GM21825 (cell line): ENCODE measurements around the gene APBA1.

ENCODE experiments used
- ATAC-seq: cut with Tn5 transposase; IDR thresholded peaks from one replicate; pipeline ENCODE4 v1.9.1; 2021; ENCODE audit warnings: mild to moderate bottlenecking, moderate library complexity; ENCODE audit not compliant: unreplicated experiment

The APBA1 gene

DNA sequence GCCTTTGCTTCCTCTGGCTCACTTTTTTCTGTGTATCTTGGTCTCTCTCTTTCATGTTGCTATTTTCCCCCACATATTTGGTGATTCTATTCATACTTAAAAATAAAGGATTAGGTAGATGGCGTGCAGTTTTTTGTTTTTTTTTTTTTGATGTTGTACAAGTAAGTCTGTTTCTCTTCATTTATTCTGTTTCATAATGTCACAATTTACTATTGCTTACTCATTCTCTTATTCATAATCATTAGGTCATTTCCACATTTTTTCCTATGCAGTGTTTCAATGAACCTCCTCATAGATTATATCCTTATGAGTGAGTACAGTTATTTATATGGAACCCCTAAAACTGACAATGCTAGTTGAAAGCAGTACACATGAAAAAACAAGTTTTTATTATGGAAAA, 136.3 kb downstream of the APBA1 start:
- no peak for ATAC-seq

DNA sequence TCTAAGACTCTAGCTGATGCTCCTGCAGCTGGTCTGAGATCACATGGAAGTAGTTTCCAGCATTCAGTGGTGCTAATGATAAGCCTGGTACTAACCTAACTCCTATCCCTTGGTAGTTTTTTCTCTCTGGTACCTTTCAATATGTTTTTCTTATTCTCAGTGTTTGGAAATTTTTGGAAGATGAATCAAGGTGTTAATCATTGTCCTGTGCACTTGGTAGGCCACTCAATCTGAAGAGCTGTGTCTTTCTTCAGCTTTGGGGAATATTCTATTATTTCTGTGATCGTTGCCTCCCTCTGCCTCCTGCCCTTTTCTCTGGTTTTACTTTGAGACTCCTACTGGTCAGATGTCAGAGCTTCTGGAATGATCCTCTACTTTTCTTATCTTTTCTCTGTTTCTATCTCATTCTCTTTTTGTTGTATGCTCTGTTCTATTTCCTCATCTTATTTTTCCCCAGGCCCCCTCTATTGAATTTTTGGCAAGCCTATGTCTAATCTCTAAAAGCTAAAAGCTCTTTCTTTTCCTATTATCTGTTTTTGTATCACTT, 136.8 kb downstream of the APBA1 start:
- no peak for ATAC-seq

DNA sequence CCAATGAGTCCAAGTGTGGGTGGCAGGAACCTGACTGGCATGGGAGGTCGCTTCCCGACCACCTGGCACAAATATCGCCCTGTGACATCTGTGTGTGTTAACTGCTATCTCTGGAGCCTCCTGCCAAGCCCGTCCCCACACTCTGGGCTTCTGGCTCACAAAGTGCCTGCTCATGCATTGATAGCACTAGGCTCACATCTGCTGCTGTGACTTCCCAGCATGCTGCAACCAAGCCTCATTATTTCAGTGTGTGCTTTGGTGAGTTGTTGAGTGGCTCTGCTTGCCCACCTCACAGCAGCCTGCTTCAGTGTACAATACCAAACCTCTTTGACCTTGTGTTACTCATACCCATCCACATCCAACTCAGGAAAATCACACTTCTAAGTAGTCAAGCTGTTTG, 139.8 kb downstream of the APBA1 start:
- ATAC-seq = no peak

DNA sequence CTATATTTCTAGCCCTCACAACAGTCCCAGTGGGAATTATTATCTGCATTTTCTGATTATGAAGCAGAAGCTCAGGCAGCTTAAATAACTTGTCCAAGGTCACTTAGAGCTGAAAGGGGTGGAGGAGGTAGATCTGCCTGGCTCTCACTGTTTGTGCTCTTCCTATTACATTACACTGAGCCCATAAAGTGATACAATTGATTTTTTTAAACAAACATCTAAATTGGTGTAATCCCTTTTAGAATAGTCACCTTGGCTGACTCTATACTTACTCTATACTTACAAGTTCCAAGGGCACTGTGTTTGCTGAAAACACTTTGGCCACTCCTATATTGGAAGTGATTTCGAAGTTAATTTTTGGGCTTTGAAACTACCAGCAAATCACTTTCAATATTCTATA, 144.7 kb downstream of the APBA1 start:
- no peak for ATAC-seq

DNA sequence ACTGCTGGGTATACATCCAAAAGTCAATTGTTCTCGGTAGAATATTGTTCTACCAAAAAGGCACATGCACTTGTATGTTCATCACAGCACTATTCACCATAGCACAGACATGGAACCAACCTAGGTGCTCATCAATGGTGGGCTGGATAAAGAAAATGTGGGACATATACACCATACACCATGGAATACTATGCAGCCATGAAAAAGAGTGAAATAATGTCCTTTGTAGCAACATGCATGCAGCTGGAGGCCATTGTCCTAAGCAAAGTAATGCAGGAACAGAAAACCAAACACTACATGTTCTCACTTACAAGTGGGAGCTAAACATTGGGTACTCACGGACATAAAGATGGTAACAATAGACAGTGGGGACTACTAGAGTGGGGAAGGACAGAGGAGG, 145.5 kb downstream of the APBA1 start:
- ATAC-seq = no peak

DNA sequence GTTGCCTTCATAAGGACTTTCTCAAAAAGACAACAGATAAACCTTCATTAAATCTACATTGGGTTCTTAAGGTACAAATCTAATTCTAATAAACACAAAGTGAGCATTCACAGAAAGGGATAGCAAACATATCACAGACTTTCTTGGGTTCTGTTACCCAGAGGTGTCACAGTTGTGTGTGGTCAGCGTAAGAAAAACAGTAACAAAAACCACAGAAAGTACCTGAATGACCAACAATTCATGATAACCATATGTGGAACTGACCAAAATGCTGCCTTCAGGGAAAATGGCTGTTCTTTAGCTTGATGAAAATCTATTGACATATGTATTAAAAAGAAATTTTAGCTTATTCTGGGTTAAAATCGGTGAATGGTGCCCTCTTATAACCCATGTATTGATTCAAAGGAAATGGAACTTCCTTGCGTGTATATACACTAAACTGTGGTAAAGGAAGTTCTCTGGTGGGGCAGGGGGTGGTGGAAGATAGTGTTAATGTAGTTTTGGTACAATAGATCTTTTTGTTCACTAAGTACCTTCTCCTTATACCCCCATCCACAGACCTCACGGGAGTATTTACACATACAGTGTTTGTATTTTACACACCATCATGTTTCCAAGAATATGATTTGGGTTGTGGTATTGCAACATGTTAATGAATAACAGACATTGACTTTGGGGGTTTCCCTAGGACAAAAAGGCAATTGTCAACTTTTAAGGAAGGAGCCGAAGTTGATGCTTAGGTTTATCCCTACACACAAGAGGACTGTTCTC, 152.5 kb downstream of the APBA1 start:
- ATAC-seq = no peak

DNA sequence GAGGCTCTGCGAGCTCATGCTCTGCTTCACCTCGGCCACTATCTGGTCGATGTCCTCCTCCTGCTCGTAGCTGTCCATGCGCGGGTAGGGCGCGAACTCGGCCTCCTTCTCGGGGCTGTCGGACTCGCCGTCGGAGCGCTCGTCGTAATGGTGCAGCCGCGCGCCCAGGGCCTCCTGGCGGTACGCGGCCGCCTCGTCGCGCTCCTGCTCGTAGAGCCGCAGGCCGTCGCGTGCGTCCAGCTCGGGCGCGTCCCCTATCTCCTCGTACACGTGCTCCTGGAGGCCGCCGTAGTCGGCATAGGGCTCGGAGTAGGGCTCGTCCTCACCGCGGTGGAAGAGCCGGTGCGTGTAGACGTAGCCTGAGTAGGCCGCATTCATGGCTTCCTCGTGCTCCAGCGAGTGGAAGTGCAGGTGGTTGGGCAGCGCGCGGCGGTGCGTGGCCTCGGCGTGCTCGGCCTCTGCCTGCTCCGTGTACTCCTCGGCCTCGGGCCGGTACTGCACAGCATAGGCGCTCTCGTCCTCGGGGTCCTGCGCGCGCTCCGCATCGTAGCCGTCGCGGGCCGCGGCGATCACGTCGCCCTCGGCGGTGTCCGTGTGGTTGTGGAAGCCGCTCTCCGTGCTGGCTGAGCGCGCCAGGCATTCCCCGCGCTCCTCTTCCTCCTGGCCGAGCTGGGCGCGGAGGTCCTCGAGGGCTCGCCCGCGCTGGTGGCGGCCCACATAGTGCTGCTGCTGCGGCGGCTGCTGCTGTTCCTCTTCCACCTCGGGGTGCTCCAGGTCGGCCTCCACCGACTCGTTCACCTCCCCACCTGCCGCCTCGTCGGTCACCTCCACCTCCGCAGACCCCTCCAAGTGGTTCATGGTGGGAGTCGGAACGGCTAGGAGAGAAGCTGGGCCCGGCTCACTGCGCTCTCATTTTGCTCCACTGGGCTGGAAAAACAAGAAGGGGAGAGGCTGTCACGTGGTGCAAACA, 155.5 kb downstream of the APBA1 start:
- ATAC-seq = no peak

DNA sequence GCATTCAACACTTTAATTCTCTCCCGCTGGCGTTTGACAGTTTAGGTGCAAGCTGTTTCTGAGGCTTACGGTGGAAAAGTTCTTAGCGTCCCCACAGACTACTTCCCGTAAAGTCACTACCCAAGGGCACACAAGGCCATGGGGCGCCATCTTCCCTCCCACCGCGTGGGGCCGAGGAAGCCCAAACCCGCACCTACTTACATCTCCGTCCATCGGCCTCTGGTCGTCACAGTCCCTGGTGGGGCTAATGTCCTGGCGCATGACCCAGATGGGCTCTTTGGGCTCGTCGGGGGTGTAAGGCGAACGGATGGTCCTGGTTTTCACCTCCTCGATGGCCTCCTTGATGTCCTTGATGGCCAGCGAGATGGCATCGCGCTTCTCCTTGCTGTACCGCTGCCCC, 156.4 kb downstream of the APBA1 start:
- no peak for ATAC-seq

DNA sequence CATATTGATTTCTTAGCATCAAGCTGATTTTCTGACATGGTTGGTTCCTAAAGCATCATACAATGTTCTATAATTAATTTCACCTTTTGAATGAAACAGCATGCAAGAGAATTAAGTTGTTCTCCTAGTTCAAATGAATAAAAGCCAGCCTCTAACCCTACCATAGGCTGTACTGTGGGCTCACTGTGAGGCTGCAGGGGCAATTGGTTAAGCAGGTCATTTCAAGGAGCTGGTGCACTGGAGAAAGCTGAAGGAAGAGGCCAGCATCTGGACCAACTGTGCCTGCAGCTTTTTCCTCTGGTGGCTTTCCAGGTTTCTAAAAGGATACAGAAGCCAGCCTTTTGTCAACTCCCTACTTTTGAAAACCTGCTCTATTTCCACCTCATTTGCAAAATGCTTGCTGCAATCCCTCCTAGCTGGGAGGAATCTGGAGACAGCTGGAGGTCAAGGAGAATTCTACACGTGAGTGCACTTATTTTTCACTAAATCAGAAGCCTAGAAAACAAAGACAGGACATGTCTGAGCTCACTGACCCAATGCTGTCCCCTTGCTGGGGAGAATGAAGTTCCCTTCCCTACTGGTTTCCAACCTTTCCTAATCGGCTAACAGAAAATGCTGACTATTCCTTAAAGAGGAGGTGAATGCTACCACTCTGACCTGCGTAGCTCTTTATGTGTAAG, 158.9 kb downstream of the APBA1 start:
- ATAC-seq = no peak

DNA sequence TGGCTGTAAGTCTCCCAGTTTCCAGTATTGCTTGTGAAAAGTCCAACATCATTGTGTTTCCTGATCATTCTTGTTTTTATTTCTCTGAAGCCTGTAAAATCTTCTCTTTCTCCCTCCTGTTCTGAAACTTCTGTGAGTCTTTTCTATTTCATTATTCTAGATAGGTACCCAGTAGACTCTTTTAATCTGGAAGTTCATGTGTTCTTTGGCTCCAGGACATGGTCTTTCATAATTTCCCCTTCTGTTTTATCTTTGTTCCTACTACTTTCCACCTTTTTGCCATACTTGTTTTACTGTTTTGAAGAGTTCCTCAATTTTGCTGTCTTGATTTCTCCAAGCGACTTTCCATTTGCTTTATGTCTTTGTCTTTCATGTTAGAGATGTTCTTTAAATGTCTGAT, 168.1 kb downstream of the APBA1 start:
- ATAC-seq = no peak

DNA sequence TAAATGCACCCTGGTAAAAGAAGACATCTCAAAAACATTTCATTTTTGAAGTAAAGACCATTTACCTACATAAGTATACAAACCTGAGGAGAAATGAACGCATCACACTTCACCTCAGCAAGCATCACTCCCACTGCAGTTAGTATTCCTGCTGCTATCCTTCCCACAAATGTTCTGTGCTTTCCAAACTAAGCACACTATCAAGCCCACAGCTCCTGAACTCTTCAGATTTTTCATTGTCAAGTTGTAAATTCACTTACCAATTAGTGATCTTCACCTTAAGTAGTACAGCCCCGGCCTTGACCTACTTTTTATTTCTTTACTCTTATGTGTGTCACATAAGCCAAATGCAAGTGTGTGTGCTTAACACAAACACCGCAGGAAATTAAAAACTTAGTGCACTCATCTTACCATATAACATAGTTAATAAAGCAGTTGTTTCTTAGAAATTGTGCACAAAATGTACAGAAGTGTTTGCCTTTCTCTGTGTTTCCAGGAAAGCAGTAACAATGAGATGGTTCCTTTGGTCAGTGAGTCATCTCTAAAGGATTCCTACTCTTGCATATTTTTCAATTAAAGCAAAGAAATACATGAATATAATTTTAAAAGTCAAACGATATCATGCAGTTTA, 169.4 kb downstream of the APBA1 start:
- no peak for ATAC-seq

DNA sequence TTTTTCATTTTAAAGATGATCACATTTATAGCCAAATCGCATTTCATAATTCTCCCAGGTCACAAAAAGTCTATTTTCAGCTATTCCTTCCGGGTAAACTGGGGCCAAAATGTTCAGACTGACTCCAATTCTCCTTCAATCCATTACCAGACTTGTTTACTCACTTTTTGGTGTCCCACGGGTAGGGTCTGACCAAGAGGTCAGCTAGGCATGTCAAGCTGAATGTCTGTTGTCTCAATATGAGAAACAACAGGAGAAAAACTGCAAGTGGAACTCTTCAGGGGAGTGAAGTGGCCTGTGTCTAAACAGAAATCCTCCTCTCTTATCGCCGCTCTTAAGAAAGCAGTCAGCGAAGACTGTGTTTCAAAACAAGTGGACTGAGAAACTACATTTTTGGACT, 171.3 kb downstream of the APBA1 start:
- no peak for ATAC-seq

DNA sequence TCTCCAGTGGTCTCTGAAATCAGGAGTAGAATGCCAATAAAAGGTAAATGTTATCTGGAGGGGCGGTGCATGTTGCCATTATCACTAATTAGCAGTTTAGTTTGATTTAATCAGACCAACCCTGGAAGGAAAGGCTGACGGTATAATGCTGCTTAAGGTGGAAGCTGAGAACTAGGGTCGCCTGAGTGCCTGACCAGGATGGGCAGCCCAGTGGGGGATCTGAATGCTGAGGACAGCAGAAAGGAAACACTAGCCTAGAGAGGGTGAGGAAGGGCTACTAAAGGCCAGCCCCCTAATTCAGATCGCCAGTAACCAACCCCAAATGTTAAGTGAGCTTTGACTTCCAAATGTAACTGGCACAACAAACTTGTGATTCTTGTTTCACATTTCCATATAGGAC, 172.2 kb downstream of the APBA1 start:
- no peak for ATAC-seq

DNA sequence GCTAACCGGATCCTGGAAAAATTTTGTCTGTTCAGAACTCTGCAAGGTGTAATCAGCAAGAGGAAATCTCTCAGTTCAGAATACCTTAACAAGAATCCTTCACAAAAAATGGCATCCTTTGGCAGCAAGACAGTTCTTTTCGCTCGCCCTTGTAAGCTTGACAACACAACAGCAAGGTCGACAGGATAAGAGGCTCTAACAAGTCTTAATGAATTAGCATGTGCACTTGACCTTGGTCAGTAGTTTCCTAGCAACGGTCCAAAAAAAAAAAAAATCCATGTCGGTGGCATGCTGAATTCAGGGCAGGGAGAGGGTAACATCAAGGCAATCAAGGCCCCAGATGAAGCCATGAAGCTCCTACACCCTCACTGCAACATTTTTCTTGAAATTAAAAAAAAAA, 172.8 kb downstream of the APBA1 start:
- ATAC-seq = no peak

DNA sequence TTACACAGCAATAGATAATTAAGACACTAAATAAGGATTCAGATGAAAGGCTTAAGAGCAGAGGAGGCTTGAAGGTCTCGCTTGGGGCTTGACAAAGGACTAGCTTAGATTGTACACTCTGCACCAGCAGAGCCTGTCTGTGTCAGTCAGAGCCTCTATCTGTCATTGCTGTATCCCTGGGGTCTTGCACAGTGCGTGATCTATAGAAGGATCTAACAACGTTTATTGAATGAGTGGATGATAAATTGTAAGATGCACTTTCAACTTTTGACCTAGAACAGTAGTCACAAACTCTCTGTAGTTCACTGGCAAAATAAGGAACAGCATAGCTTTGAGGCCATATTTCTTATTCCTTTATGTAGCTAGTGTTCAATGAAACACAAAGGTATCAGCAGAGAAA, 173.7 kb downstream of the APBA1 start:
- ATAC-seq = no peak

DNA sequence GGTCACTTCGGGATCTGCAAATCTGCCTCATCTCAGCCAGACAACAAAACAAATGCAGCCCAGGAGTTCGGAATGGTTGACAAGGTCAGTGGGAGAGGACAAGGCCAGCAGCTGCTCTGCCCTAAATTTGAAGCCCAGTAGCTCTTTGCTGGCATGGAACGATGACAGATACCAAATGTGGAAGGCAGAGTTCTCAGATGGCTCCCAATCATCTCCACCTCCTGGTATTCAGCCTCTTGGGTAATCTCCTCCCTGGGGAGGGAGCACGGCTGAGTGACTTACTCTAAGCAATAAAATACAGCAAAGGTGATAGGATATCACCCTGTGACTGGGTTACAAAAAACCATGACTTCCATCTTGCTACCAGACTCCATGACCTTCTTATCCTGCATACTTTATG, 174.4 kb downstream of the APBA1 start:
- ATAC-seq = no peak

DNA sequence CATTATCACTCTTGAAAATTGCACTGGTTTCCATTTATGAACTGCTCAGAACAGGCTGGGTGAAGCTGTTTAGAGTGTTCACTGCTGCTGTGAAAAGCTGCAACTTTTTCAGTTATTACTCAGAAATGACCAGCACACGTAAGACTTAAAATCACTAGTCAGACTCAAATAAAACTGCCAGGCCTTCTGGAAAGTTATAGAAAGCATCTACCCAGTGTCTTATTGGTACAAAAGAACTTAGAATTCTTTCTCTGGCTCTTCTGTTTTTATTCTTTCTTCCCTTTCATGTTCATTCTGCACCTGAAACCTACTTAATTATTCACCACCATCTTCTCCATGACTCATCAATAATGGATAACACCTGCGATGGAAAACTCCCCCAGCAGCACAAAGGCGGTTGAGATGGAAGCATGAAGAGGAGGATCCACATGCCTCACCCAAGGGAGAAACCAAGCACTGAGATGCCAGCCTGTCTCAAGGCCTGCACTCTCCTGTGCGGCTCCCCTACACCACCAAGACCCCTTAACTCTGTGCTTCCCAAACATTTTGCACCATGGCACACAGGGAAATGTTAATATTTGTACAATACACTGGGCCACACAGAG, 175.2 kb downstream of the APBA1 start:
- no peak for ATAC-seq

DNA sequence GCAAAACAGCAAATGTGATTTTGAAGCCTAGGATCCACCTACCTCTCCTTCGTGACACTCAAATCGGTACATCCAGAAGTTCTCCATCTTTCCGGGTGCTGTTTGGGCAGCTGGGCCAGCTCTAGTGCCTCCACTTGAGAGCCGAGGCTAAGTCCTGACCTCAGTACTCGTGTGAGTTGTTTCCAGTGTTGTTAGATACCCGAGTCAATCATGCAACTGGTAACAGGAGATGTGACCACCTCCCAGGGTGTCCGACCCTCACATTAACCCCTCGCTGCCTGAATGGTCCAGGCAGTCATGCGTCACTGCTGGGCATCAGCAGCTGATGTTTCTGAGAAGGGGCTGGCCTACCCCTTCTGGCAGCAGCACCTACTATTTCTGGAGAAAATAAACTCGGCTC, 176.9 kb downstream of the APBA1 start:
- no peak for ATAC-seq

DNA sequence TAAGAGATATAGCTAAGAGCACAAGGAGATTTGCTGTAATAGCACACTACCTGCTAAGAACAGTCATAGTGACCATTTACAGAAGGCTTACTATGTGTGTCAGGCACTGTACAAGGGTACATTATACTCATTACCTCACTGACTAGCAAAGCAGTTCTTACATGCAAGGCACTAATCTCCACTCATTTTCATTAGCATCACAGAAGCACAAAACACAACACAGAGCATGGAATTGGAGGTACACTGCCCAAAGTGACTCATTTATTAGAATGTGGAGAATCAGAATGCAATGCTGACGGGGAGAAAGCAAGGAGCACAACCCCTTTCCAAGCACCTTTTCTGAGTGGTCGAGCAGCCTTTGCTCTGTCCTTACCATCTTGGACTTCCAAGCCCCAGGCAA, 177.4 kb downstream of the APBA1 start:
- ATAC-seq = no peak

DNA sequence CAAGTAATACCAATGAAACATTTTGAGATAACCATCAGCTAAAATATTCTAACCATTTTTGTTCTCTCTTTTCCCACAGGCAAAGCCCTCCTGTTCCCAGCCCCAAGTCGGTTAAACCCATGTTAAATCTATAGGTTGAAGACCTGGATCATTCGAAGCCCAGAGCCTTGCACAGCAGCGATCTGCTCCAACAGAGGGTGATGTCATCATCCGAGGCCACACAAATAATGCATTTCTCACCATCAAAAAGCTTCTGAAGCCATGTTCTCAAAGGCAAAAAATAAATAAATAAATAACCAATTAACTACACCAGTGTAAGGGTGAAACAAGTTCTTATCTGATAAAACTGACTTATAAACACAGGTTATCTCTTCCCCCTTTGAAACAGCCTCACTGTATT, 178.0 kb downstream of the APBA1 start:
- no peak for ATAC-seq
